ENCODE data around the gene PRKCQ. TPM values are rescaled to one million over a fixed set of nuclear protein-coding genes. Genes with fewer than 3 reads are reported as not detected.

PRKCQ gene
- total RNA-seq, 3 donors from 2014 or later = 0.64 to 1.8 (median 0.98) TPM

GRCh38 chr10:6494936-6495592 is 85.0 kb downstream of the PRKCQ start:
- Histone ChIP-seq H3K27me3 (peaks cover 0 to 7% of the 10 kb centered on the region in 2 donors), H3K36me3 (no peaks in the 10 kb centered on the region), H3K4me3 (no peak overlapping the region), H3K4me1 (no peaks in the 10 kb centered on the region), H3K9me3 (no peaks in the 10 kb centered on the region), H3K27ac (no peak overlapping the region)
- TF ChIP-seq POLR2AphosphoS5 (IDR thresholded peaks at IDR 0.05) (no peak), POLR2A (IDR thresholded peaks at IDR 0.05) (no peak), CTCF (IDR thresholded peaks at IDR 0.05) (no peak)
- intact Hi-C loops (cut with DNase I; ENCODE audit: low total_unique reads) = no loop called here
- no peak for DNase-seq (ENCODE audit: low spot score in 2 of 2)

- intact Hi-C loops (cut with DNase I; ENCODE audit: low total_unique reads) = no loop called here
- TF ChIP-seq POLR2AphosphoS5 (IDR thresholded peaks at IDR 0.05) (no peak), CTCF (IDR thresholded peaks at IDR 0.05) (no peak), POLR2A (IDR thresholded peaks at IDR 0.05) (no peak)
- H3K36me3 ChIP-seq = no peaks in the 10 kb centered on the region
- peaks cover 0 to 7% of the 10 kb centered on the region in 2 donors for H3K27me3 ChIP-seq
- no peak overlapping the region for H3K4me3 ChIP-seq
- no peaks in the 10 kb centered on the region for H3K4me1 ChIP-seq
- no peaks in the 10 kb centered on the region for H3K9me3 ChIP-seq
- H3K27ac ChIP-seq = no peak overlapping the region
- DNase-seq (ENCODE audit: low spot score in 2 of 2) = no peak
Observed at GRCh38 chr10:6494442-6494819, 85.6 kb downstream of the PRKCQ start.

DNA sequence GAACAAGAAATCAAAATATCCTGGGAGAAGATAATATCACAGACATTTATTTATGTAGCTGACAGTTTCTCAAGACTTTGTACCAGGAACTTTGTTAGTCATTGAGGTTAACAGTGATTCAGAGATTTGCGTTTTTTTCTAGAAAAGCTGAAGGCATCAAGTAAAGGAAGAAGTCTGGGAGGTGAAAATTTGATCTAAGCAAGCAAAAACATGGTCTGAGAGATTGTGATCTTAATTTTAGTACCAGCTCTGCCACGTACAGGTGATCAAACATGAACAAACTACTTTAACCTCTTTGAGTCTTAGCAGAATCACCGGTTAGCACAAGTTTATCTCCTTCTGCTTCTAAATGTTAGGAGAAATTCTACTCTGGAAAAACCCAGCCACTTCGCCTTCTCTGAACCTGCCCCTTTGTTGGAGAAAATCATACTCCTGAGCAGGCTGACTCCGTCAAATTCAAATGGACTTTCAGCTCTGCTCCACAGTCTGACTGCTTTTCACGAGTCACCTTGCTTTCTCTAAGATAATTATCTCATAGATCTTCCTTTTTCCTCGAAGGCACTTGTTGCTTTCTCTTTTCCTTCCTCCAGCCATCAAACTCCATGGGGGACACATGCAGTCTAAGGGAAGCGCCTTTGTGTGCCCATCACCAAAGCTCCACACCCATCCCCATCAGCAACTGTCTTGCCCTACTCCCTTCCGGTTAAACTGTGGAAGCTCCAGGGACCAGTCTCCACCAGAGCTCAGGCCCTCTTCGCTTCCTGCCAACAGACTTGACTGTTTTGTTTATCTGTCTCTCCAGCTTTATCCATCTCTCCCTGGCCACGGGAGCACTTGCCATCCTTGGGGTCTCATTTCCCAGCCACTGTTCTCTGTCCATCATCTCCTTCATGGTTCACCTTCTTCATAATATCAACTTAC is 86.3 kb downstream of the PRKCQ start:
- no peaks in the 10 kb centered on the region for H3K9me3 ChIP-seq
- TF ChIP-seq POLR2A (IDR thresholded peaks at IDR 0.05) = no peak
- TF ChIP-seq POLR2AphosphoS5 (IDR thresholded peaks at IDR 0.05) = no peak
- no peak for TF ChIP-seq CTCF (IDR thresholded peaks at IDR 0.05)
- H3K27me3 ChIP-seq = peaks cover 0 to 6% of the 10 kb centered on the region in 2 donors
- no peak for DNase-seq (ENCODE audit: low spot score in 2 of 2)
- no peaks in the 10 kb centered on the region for H3K4me1 ChIP-seq
- intact Hi-C loops (cut with DNase I; ENCODE audit: low total_unique reads) = no loop called here
- H3K36me3 ChIP-seq = no peaks in the 10 kb centered on the region
- no peak overlapping the region for H3K4me3 ChIP-seq
- no peak overlapping the region for H3K27ac ChIP-seq

DNA sequence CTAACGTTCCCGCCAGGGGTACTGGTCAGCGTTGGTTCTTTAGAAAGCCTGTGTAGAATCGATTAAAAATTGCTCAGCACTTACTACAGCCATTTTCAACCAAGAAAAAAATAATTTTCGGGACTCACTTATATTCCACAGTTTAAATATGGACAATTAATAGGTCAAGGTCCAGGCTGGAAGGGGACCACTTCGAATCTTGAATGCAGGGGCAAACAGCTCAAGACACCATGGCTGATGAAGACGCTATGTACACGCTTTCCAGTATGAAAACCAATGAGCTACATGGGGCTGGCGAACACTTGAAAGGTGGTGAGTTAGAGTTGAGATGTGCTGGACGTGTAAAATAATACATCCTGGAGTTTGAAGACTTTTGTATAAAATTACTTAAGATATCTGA is 87.2 kb downstream of the PRKCQ start:
- intact Hi-C loops (cut with DNase I; ENCODE audit: low total_unique reads) = no loop called here
- Histone ChIP-seq H3K27me3 (no peaks in the 10 kb centered on the region), H3K36me3 (no peaks in the 10 kb centered on the region), H3K4me3 (no peak overlapping the region), H3K4me1 (no peaks in the 10 kb centered on the region), H3K9me3 (no peaks in the 10 kb centered on the region), H3K27ac (no peak overlapping the region)
- TF ChIP-seq CTCF (IDR thresholded peaks at IDR 0.05) (no peak), POLR2AphosphoS5 (IDR thresholded peaks at IDR 0.05) (no peak), POLR2A (IDR thresholded peaks at IDR 0.05) (no peak)
- no peak for DNase-seq (ENCODE audit: low spot score in 2 of 2)

All from breast epithelium (tissue), 4 donors.